Effector CD8-positive, alpha-beta T cell (primary cell): ENCODE measurements around the gene UNC13A.

Experiments used
- DNase-seq: peaks from one replicate; lab custom pipeline; 2025; lab: John Stamatoyannopoulos, UW

The UNC13A gene

GRCh38 chr19:17626456-17627015 is 61.6 kb downstream of the UNC13A start:
- no peak for DNase-seq

GRCh38 chr19:17625980-17626379 is 62.2 kb downstream of the UNC13A start:
- no peak for DNase-seq

GRCh38 chr19:17625043-17625442 is 63.1 kb downstream of the UNC13A start:
- no peak for DNase-seq

- DNase-seq, result no peak
These were observed 63.7 kb downstream of the UNC13A start for GRCh38 chr19:17624314-17624991.

GRCh38 chr19:17623224-17623935 is 64.8 kb downstream of the UNC13A start:
- no peak for DNase-seq

- DNase-seq, result no peak
These were observed 67.5 kb downstream of the UNC13A start for GRCh38 chr19:17620696-17621095.

- no peak for DNase-seq
These were observed 69.2 kb downstream of the UNC13A start for GRCh38 chr19:17618936-17619335.

- no peak for DNase-seq
These were observed 69.8 kb downstream of the UNC13A start for GRCh38 chr19:17618281-17618903.

GRCh38 chr19:17617807-17618192 is 70.4 kb downstream of the UNC13A start:
- no peak for DNase-seq

GRCh38 chr19:17616961-17617806 is 71.0 kb downstream of the UNC13A start:
- DNase-seq, result no peak

- DNase-seq, result no peak
These were observed 71.5 kb downstream of the UNC13A start for GRCh38 chr19:17616686-17616960.

GRCh38 chr19:17615889-17616685 is 72.1 kb downstream of the UNC13A start:
- no peak for DNase-seq

GRCh38 chr19:17614476-17614875 is 73.7 kb downstream of the UNC13A start:
- no peak for DNase-seq

GRCh38 chr19:17611462-17612244 is 76.5 kb downstream of the UNC13A start:
- no peak for DNase-seq

GRCh38 chr19:17610384-17610783 is 77.8 kb downstream of the UNC13A start:
- DNase-seq, result no peak

GRCh38 chr19:17607936-17608335 is 80.2 kb downstream of the UNC13A start:
- DNase-seq, result no peak

- no peak for DNase-seq
These were observed 81.5 kb downstream of the UNC13A start for GRCh38 chr19:17606590-17607185.

- DNase-seq, result peak; percentile 70
These were observed 82.2 kb downstream of the UNC13A start for GRCh38 chr19:17605761-17606589.

GRCh38 chr19:17605117-17605516 is 83.0 kb downstream of the UNC13A start:
- no peak for DNase-seq
